Measurements from ENCODE around the gene TXNDC8.

Gene TXNDC8

DNA sequence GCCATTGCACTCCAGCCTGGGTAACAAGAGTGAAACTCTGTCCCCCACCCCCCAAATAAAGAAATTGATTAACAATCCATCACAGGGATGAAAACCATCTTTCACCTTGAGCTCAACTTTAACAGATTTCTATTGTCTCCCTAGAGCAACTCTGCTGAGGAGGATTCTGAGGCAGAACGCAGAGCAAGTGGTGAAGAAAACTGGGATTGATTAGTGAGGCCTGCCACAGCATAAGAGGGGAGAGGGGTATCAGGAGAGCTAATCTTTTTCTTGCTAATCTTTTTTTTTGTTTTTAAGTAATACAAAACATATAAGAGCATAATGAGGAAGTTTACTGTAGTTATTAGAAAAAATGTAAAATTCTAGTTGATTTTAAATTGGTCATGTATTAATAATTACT, 8.9 kb downstream of the TXNDC8 start:
- no peaks in the 10 kb centered on the region for H3F3A ChIP-seq (ENCODE audit: insufficient read depth, low read length)

DNA sequence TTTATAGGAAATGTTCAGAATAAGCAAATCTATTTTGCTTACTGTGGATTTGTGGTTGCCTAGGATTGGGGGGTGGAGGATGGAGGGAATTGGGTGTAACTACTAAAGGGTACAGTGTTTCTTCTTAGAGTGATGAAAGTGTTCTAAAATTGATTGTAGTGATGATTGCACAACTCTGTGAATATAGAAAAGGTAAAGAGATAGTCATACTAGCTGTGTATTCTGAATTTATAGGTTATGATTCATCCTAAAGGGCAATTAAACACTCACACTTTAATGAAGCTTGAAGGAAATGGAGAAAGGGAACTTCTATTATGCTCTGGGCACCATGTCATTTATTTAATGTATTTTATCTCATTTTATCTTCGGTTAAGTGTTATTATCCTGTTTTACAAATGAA, 9.9 kb downstream of the TXNDC8 start:
- H3K4me3 ChIP-seq (ENCODE audit: low read depth, low read length, poor library complexity, severe bottlenecking) = no peak overlapping the region
- H3K9ac ChIP-seq (ENCODE audit: low read length) = no peak overlapping the region
- no peak overlapping the region for H3K27ac ChIP-seq (ENCODE audit: low read depth, low read length, poor library complexity, severe bottlenecking)
- H3K4me1 ChIP-seq (ENCODE audit: insufficient read depth, low read length, severe bottlenecking) = no peaks in the 10 kb centered on the region
- no peak overlapping the region for H2AFZ ChIP-seq (ENCODE audit: low read length)
- no peaks in the 10 kb centered on the region for H3K79me2 ChIP-seq (ENCODE audit: insufficient read depth, low read length)
- H3K27me3 ChIP-seq (ENCODE audit: insufficient read depth, low read length) = no peaks in the 10 kb centered on the region
- no peaks in the 10 kb centered on the region for H3F3A ChIP-seq (ENCODE audit: insufficient read depth, low read length)
- no peak overlapping the region for H3K4me2 ChIP-seq (ENCODE audit: low read length)
- H4K20me1 ChIP-seq (ENCODE audit: insufficient read depth, low read length) = no peaks in the 10 kb centered on the region
- no peaks in the 10 kb centered on the region for H3K9me2 ChIP-seq (ENCODE audit: low read depth, low read length)
- no peaks in the 10 kb centered on the region for H3K36me3 ChIP-seq (ENCODE audit: insufficient read depth, low read length)
- TF ChIP-seq, protein P1, sequence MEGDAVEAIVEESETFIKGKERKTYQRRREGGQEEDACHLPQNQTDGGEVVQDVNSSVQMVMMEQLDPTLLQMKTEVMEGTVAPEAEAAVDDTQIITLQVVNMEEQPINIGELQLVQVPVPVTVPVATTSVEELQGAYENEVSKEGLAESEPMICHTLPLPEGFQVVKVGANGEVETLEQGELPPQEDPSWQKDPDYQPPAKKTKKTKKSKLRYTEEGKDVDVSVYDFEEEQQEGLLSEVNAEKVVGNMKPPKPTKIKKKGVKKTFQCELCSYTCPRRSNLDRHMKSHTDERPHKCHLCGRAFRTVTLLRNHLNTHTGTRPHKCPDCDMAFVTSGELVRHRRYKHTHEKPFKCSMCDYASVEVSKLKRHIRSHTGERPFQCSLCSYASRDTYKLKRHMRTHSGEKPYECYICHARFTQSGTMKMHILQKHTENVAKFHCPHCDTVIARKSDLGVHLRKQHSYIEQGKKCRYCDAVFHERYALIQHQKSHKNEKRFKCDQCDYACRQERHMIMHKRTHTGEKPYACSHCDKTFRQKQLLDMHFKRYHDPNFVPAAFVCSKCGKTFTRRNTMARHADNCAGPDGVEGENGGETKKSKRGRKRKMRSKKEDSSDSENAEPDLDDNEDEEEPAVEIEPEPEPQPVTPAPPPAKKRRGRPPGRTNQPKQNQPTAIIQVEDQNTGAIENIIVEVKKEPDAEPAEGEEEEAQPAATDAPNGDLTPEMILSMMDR (IDR thresholded peaks at IDR 0.05; ENCODE audit: low read length) = no peak
- TF ChIP-seq EZH2 (IDR thresholded peaks at IDR 0.05; ENCODE audit: borderline replicate concordance, low read length) = no peak
- H3K9me3 ChIP-seq (ENCODE audit: low read length) = no peaks in the 10 kb centered on the region

More for the DNA sequence above, 8.9 kb downstream of the TXNDC8 start:
- H4K20me1 ChIP-seq (ENCODE audit: insufficient read depth, low read length) = no peaks in the 10 kb centered on the region
- H3K27me3 ChIP-seq (ENCODE audit: insufficient read depth, low read length) = no peaks in the 10 kb centered on the region
- no peaks in the 10 kb centered on the region for H3K4me1 ChIP-seq (ENCODE audit: insufficient read depth, low read length, severe bottlenecking)
- H3K9me2 ChIP-seq (ENCODE audit: low read depth, low read length) = no peaks in the 10 kb centered on the region
- no peak for TF ChIP-seq EZH2 (IDR thresholded peaks at IDR 0.05; ENCODE audit: borderline replicate concordance, low read length)
- TF ChIP-seq, protein P1 (IDR thresholded peaks at IDR 0.05; ENCODE audit: low read length) = no peak
- H3K79me2 ChIP-seq (ENCODE audit: insufficient read depth, low read length) = no peaks in the 10 kb centered on the region
- no peak overlapping the region for H3K9ac ChIP-seq (ENCODE audit: low read length)
- no peak overlapping the region for H3K4me3 ChIP-seq (ENCODE audit: low read depth, low read length, poor library complexity, severe bottlenecking)
- H3K27ac ChIP-seq (ENCODE audit: low read depth, low read length, poor library complexity, severe bottlenecking) = no peak overlapping the region
- H3K36me3 ChIP-seq (ENCODE audit: insufficient read depth, low read length) = no peaks in the 10 kb centered on the region
- H3K9me3 ChIP-seq (ENCODE audit: low read length) = no peaks in the 10 kb centered on the region
- no peak overlapping the region for H3K4me2 ChIP-seq (ENCODE audit: low read length)
- no peak overlapping the region for H2AFZ ChIP-seq (ENCODE audit: low read length)

DNA sequence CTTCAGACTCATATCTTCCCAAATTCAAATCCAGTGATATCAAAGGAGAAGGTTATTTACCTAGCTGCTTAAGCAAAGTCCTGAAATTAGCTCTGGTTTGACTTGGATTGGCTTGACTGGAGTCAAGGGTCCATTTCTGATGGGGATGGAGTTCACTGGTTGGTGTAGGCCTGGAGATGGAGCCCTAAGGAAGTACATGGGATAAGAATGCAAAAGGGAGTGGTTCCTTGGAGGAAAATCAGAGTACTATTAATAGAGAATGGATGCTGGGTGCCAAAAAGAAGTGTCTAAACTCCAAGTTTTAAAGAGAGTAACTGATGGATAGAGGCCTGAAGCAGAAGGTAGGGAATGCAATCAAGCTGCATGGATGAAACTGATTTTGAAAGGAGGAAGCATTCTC, 13.8 kb downstream of the TXNDC8 start:
- Histone ChIP-seq H3F3A (ENCODE audit: insufficient read depth, low read length) (no peaks in the 10 kb centered on the region), H3K79me2 (ENCODE audit: insufficient read depth, low read length) (no peaks in the 10 kb centered on the region), H3K4me1 (ENCODE audit: insufficient read depth, low read length, severe bottlenecking) (no peaks in the 10 kb centered on the region), H3K4me3 (ENCODE audit: low read depth, low read length, poor library complexity, severe bottlenecking) (no peak overlapping the region), H3K9me2 (ENCODE audit: low read depth, low read length) (no peaks in the 10 kb centered on the region), H3K36me3 (ENCODE audit: insufficient read depth, low read length) (no peaks in the 10 kb centered on the region), H3K9ac (ENCODE audit: low read length) (no peak overlapping the region), H3K27me3 (ENCODE audit: insufficient read depth, low read length) (no peaks in the 10 kb centered on the region), H3K27ac (ENCODE audit: low read depth, low read length, poor library complexity, severe bottlenecking) (no peak overlapping the region), H3K4me2 (ENCODE audit: low read length) (no peak overlapping the region), H3K9me3 (ENCODE audit: low read length) (no peaks in the 10 kb centered on the region), H2AFZ (ENCODE audit: low read length) (no peak overlapping the region), H4K20me1 (ENCODE audit: insufficient read depth, low read length) (no peaks in the 10 kb centered on the region)
- no peak for TF ChIP-seq EZH2 (IDR thresholded peaks at IDR 0.05; ENCODE audit: borderline replicate concordance, low read length)
- TF ChIP-seq, protein P1 (IDR thresholded peaks at IDR 0.05; ENCODE audit: low read length) = no peak
